Measurements from ENCODE around the gene GGT7. TPM values are rescaled to one million over a fixed set of nuclear protein-coding genes. Genes with fewer than 3 reads are reported as not detected.
A peak's percentile ranks its signal among the peaks of the same experiment; 100 is the strongest.
"Not testable (repeated sequence)": the region's sequence is repeated elsewhere in the genome, so short reads cannot be mapped to it uniquely, and the experiment has no call there.

The GGT7 gene
- total and polyA plus RNA-seq, 5 donors = 14.8 to 22.0 (median 18.3) TPM

- H3K27me3 ChIP-seq (ENCODE audit: control insufficient read depth, insufficient read depth) = no peaks in the 10 kb centered on the region
- H3K4me1 ChIP-seq (ENCODE audit: control insufficient read depth, insufficient read depth, low read length) = no peaks in the 10 kb centered on the region
- H3K4me3 ChIP-seq (ENCODE audit: low read length) = no peak overlapping the region
- H3K9me3 ChIP-seq (ENCODE audit: control insufficient read depth, low read length) = no peaks in the 10 kb centered on the region
- no peak for ATAC-seq
- H3K27ac ChIP-seq (ENCODE audit: low read length) = no peak overlapping the region
- 67% methylated on average over 2 of the region's 2 CpGs for WGBS
- intact Hi-C loops (cut with DNase I) = no loop called here
- no peak for DNase-seq
Measured at GRCh38 chr20:34881689-34882088, 9.0 kb upstream of the GGT7 start.

DNA sequence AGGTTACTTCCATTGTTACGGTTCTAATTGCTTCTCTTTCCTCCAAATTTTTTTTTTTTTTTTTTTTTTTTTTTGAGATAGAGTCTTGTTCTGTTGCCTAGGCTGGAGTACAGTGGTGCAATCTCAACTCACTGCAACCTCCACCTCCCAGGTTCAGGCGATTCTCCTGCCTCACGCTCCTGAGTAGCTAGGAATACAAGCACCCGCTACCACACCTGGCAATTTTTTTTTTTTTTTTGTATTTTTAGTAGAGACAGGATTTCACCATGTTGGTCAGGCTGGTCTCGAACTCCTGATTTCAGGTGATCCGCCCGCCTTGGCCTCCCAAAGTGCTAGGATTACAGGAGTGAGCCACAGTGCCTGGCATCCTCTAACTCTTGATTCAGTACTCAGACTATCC is 8.3 kb upstream of the GGT7 start:
- H3K27ac ChIP-seq (ENCODE audit: low read length); H3K4me3 ChIP-seq (ENCODE audit: low read length); H3K27me3 ChIP-seq (ENCODE audit: control insufficient read depth, insufficient read depth); H3K4me1 ChIP-seq (ENCODE audit: control insufficient read depth, insufficient read depth, low read length); intact Hi-C loops (cut with DNase I); ATAC-seq; H3K9me3 ChIP-seq (ENCODE audit: control insufficient read depth, low read length); DNase-seq: not testable (repeated sequence)
- 90% methylated on average over 7 of the region's 7 CpGs for WGBS

DNA sequence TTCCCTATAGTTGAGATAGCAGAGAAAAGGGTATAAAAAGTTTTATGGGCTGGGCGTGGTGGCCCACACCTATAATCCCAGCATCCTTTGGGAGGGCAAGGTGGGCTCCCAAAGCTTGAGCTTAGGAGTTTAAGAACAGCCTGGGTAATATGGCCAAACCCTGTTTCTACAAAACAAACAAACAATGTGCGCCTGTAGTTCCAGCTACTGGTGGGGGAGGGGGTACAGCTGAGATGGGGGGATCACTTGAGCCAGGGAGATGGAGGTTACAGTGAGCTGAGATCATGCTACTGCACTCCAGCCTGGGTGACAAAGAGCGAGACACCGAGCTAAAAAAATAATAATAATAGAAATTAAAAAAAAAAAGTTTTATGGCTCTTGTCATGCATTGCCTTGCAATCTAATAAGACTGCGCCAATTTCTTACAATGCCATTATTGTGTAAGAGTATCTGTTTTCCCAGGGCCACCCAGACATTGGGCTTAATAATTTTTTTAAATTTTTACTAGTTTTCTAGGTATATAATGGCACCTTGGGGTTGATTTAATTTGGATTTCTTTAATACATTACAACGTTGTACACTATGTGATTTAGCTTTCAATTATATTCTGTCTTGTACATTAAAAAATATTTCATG is 7.7 kb upstream of the GGT7 start:
- H3K4me3 ChIP-seq (ENCODE audit: low read length) = no peak overlapping the region
- H3K27ac ChIP-seq (ENCODE audit: low read length) = no peak overlapping the region
- H3K4me1 ChIP-seq (ENCODE audit: control insufficient read depth, insufficient read depth, low read length) = no peaks in the 10 kb centered on the region
- DNase-seq = no peak
- WGBS = 84% methylated on average over 6 of the region's 6 CpGs
- intact Hi-C loops (cut with DNase I) = no loop called here
- no peaks in the 10 kb centered on the region for H3K27me3 ChIP-seq (ENCODE audit: control insufficient read depth, insufficient read depth)
- no peaks in the 10 kb centered on the region for H3K9me3 ChIP-seq (ENCODE audit: control insufficient read depth, low read length)
- no peak for ATAC-seq

DNA sequence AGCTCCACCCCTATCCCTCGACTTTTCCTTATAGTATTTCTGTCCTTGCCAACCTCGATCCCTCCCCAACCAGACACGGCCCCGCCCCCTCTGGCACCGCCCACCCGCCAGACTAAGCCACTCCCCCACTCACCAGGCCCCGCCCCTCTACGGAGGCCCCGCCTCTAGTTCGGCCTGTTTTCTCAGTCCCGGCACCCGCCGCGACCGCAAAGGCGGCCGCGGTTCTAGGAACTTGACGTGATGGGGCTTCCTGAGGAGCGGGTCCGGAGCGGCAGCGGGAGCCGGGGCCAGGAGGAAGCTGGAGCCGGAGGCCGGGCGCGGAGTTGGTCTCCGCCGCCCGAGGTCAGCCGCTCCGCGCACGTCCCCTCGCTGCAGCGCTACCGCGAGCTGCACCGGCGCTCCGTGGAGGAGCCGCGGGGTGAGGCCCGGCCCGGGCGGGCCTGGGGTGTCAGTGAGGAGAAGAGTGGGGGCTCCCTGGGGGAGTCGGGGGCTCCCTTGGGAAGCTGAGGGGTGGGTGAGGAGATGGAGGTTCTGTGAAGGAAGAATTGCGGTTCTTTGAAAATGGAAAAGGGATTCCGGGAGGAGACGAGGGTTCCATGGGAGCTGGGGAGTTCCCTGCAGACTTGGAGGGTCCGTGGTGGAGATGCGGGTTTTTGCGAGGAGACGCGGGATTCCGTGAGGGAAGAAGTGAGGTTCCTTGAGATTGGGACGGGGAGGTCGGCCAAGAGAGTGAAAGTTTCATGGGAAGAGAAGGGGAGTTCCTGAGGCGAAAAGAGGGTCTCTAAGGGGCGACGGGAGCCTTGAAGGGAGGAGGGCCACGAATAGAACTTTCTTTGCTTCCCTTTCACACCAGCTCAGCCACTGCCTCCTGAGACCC is 4.0 kb upstream of the GGT7 start, which contains the start of gene ACSS2:
Gene ACSS2, plus strand, starts transcription at position 207 of the 877 bp plus-strand sequence. Its CDS starts 34 bp downstream, at position 241.
- Histone ChIP-seq H3K27me3 (ENCODE audit: control insufficient read depth, insufficient read depth) (no peaks in the 10 kb centered on the region), H3K9me3 (ENCODE audit: control insufficient read depth, low read length) (no peaks in the 10 kb centered on the region), H3K4me1 (ENCODE audit: control insufficient read depth, insufficient read depth, low read length) (peaks cover 5% of the 10 kb centered on the region), H3K27ac (ENCODE audit: low read length) (peak within 1 kb of the TSS; percentile 90), H3K4me3 (ENCODE audit: low read length) (peak within 1 kb of the TSS; percentile 82)
- DNase-seq (peak in 2 of 3 donors; percentile 99 to 100), ATAC-seq (peak; percentile 34 to 50)
- under 1% methylated on average over 63 of the region's 63 CpGs for WGBS
- intact Hi-C loops (cut with DNase I) = no loop called here

GRCh38 chr20:34875642-34876405 is 3.2 kb upstream of the GGT7 start:
- peak overlapping the region; percentile 90 for H3K27ac ChIP-seq (ENCODE audit: low read length)
- H3K27me3 ChIP-seq (ENCODE audit: control insufficient read depth, insufficient read depth) = no peaks in the 10 kb centered on the region
- DNase-seq (peak in 1 of 3 donors; percentile 100), ATAC-seq (peak; percentile 93)
- H3K4me1 ChIP-seq (ENCODE audit: control insufficient read depth, insufficient read depth, low read length) = peaks cover 7% of the 10 kb centered on the region
- WGBS = 8% methylated on average over 20 of the region's 20 CpGs
- peak overlapping the region; percentile 11 for H3K4me3 ChIP-seq (ENCODE audit: low read length)
- intact Hi-C loops (cut with DNase I) = loop anchor here in 2 of 4 donors (2.0 kb wide), 2 partner anchors 79 to 81 kb away; partner anchors contain the start of genes GSS (in 1 of the 2) and MYH7B (in 1 of the 2)
- no peaks in the 10 kb centered on the region for H3K9me3 ChIP-seq (ENCODE audit: control insufficient read depth, low read length)

GRCh38 chr20:34874094-34874654 is 1.5 kb upstream of the GGT7 start:
- DNase-seq (peak; percentile 69 to 88 (median 78)), ATAC-seq (peak; percentile 57 to 60)
- Histone ChIP-seq H3K4me3 (ENCODE audit: low read length) (no peak overlapping the region), H3K27ac (ENCODE audit: low read length) (peak overlapping the region; percentile 49), H3K9me3 (ENCODE audit: control insufficient read depth, low read length) (no peaks in the 10 kb centered on the region), H3K4me1 (ENCODE audit: control insufficient read depth, insufficient read depth, low read length) (peaks cover 7% of the 10 kb centered on the region), H3K27me3 (ENCODE audit: control insufficient read depth, insufficient read depth) (no peaks in the 10 kb centered on the region)
- intact Hi-C loops (cut with DNase I) = loop anchor here in 3 of 4 donors (2.0 to 5.0 kb wide), 3 partner anchors 81 to 83 kb away; partner anchors contain the start of genes GSS (in 2 of the 3) and MYH7B (in 2 of the 3)
- 21% methylated on average over 2 of the region's 2 CpGs for WGBS

GRCh38 chr20:34873583-34874093 is 982 bp upstream of the GGT7 start:
- H3K27me3 ChIP-seq (ENCODE audit: control insufficient read depth, insufficient read depth) = no peaks in the 10 kb centered on the region
- DNase-seq (no peak), ATAC-seq (no peak)
- 47% methylated on average over 3 of the region's 3 CpGs for WGBS
- H3K4me1 ChIP-seq (ENCODE audit: control insufficient read depth, insufficient read depth, low read length) = peaks cover 7% of the 10 kb centered on the region
- H3K27ac ChIP-seq (ENCODE audit: low read length) = no peak overlapping the region
- intact Hi-C loops (cut with DNase I) = loop anchor here (2.0 to 5.0 kb wide), 4 partner anchors 81 to 87 kb away; partner anchors contain the start of genes GSS (in 2 of the 4) and MYH7B (in 2 of the 4)
- H3K4me3 ChIP-seq (ENCODE audit: low read length) = no peak overlapping the region
- H3K9me3 ChIP-seq (ENCODE audit: control insufficient read depth, low read length) = no peaks in the 10 kb centered on the region

- Histone ChIP-seq H3K27ac (ENCODE audit: low read length) (peak overlapping the region; percentile 38), H3K27me3 (ENCODE audit: control insufficient read depth, insufficient read depth) (no peaks in the 10 kb centered on the region), H3K9me3 (ENCODE audit: control insufficient read depth, low read length) (no peaks in the 10 kb centered on the region), H3K4me3 (ENCODE audit: low read length) (peak overlapping the region; percentile 71), H3K4me1 (ENCODE audit: control insufficient read depth, insufficient read depth, low read length) (peaks cover 7% of the 10 kb centered on the region)
- no peak for DNase-seq
- intact Hi-C loops (cut with DNase I) = loop anchor here in 2 of 4 donors (2.0 to 5.0 kb wide), 2 partner anchors 85 to 89 kb away; partner anchors contain the start of genes GSS (in 1 of the 2) and MYH7B (in 1 of the 2)
- 35% methylated on average over 10 of the region's 10 CpGs for whole genome bisulfite sequencing
- no peak for ATAC-seq
Measured at GRCh38 chr20:34871966-34872621, 562 bp downstream of the GGT7 start.

- intact Hi-C loops (cut with DNase I) = loop anchor here in 1 of 4 donors (5.0 kb wide), 1 partner anchor 86 kb away; the partner anchor contains the start of genes GSS and MYH7B
- peaks cover 7% of the 10 kb centered on the region for H3K4me1 ChIP-seq (ENCODE audit: control insufficient read depth, insufficient read depth, low read length)
- ATAC-seq = no peak
- H3K27ac ChIP-seq (ENCODE audit: low read length) = no peak overlapping the region
- DNase-seq = no peak
- peak overlapping the region; percentile 71 for H3K4me3 ChIP-seq (ENCODE audit: low read length)
- H3K27me3 ChIP-seq (ENCODE audit: control insufficient read depth, insufficient read depth) = no peaks in the 10 kb centered on the region
- H3K9me3 ChIP-seq (ENCODE audit: control insufficient read depth, low read length) = no peaks in the 10 kb centered on the region
- 93% methylated on average over 7 of the region's 7 CpGs for whole genome bisulfite sequencing
Measured at GRCh38 chr20:34871320-34871926, 1.2 kb downstream of the GGT7 start.
